SK-N-SH treated with all-trans-retinoic acid at 6 μM for 48 hours (cell line): ENCODE results near the gene ZCCHC24.

ENCODE experiments used
- ATAC-seq: fragments of 200-7000 bp; cut with Tn5 transposase; 3 replicates; pipeline ENCODE4 v1.9.1; 2020; ENCODE audit warnings: mild to moderate bottlenecking, moderate library complexity
- ARNTL ChIP-seq: fragments of 450-650 bp; formaldehyde crosslinking; IDR thresholded peaks from 2 replicates; pipeline ENCODE4 v1.5.0; 2020; ENCODE audit warnings: low read depth, mild to moderate bottlenecking, moderate library complexity, borderline replicate concordance
- BACH2 ChIP-seq: fragments of 250-450 bp; sonication (Bioruptor Pico); IDR thresholded peaks from 2 replicates; pipeline ENCODE4 v1.9.0; 2021; ENCODE audit warnings: mild to moderate bottlenecking, borderline replicate concordance
- CSDC2 ChIP-seq: fragments of 250-450 bp; sonication (Bioruptor Pico); IDR thresholded peaks from 2 replicates; pipeline ENCODE4 v1.5.0; 2020; ENCODE audit warnings: mild to moderate bottlenecking, moderate library complexity
- ESRRG ChIP-seq: fragments of 250-450 bp; sonication (Bioruptor Pico); IDR thresholded peaks from 2 replicates; pipeline ENCODE4 v1.6.1; 2021; ENCODE audit warnings: mild to moderate bottlenecking
- GLIS3 ChIP-seq: fragments of 250-450 bp; sonication (Bioruptor Pico); IDR thresholded peaks from 2 replicates; pipeline ENCODE4 v1.5.0; 2020; ENCODE audit warnings: mild to moderate bottlenecking, moderate library complexity
- OSR1 ChIP-seq: fragments of 250-450 bp; sonication (Bioruptor Pico); IDR thresholded peaks from 2 replicates; pipeline ENCODE4 v1.8.0; 2022; ENCODE audit warnings: moderate library complexity, mild to moderate bottlenecking, inconsistent platforms
- PATZ1 ChIP-seq: fragments of 250-450 bp; sonication (Bioruptor Pico); IDR thresholded peaks from 2 replicates; pipeline ENCODE4 v1.8.0; 2020; ENCODE audit warnings: mild to moderate bottlenecking, moderate library complexity, borderline replicate concordance
- PPARA ChIP-seq: fragments of 250-450 bp; sonication (Bioruptor Pico); IDR thresholded peaks from 2 replicates; pipeline ENCODE4 v1.5.0; 2020; ENCODE audit warnings: mild to moderate bottlenecking, borderline replicate concordance
- SNAI2 ChIP-seq: fragments of 250-450 bp; sonication (Bioruptor Pico); IDR thresholded peaks from 2 replicates; pipeline ENCODE4 v1.5.0; 2020; ENCODE audit warnings: mild to moderate bottlenecking, moderate library complexity
- TCF4 ChIP-seq: fragments of 250-450 bp; sonication (Bioruptor Pico); IDR thresholded peaks from 2 replicates; pipeline ENCODE4 v1.8.0; 2021; ENCODE audit warnings: mild to moderate bottlenecking, moderate library complexity, borderline replicate concordance
- TOX ChIP-seq: fragments of 250-450 bp; sonication (Bioruptor Pico); IDR thresholded peaks from 2 replicates; pipeline ENCODE4 v1.8.0; 2021; ENCODE audit warnings: mild to moderate bottlenecking, moderate library complexity, borderline replicate concordance
- TSHZ2 ChIP-seq: fragments of 250-450 bp; sonication (Bioruptor Pico); IDR thresholded peaks from 2 replicates; pipeline ENCODE4 v1.5.0; 2020; ENCODE audit warnings: mild to moderate bottlenecking, moderate library complexity
- ZC3H10 ChIP-seq: fragments of 250-450 bp; sonication (Bioruptor Pico); IDR thresholded peaks from 2 replicates; pipeline ENCODE4 v1.5.1; 2021; ENCODE audit warnings: mild to moderate bottlenecking, moderate library complexity
- ZFP3 ChIP-seq: fragments of 250-450 bp; sonication (Bioruptor Pico); IDR thresholded peaks from 2 replicates; pipeline ENCODE4 v1.5.0; 2020; ENCODE audit warnings: mild to moderate bottlenecking, moderate library complexity
- ZFP30 ChIP-seq: fragments of 450-650 bp; formaldehyde crosslinking; IDR thresholded peaks from 2 replicates; pipeline ENCODE4 v1.5.0; 2022; ENCODE audit warnings: mild to moderate bottlenecking, moderate library complexity
- ZNF565 ChIP-seq: fragments of 450-650 bp; formaldehyde crosslinking; conservative IDR thresholded peaks from 2 replicates; pipeline ENCODE4 v1.5.0; 2020; ENCODE audit warnings: low read depth, mild to moderate bottlenecking, moderate library complexity
- ZNF70 ChIP-seq: fragments of 450-650 bp; formaldehyde crosslinking; IDR thresholded peaks from 2 replicates; pipeline ENCODE4 v1.5.0; 2020; ENCODE audit warnings: mild to moderate bottlenecking, moderate library complexity
- ZNF8 ChIP-seq: fragments of 450-650 bp; formaldehyde crosslinking; IDR thresholded peaks from 2 replicates; pipeline ENCODE4 v1.5.0; 2020; ENCODE audit warnings: mild to moderate bottlenecking, moderate library complexity
- TF ChIP-seq, protein P1 (sequence below): fragments of 250-450 bp; sonication (Bioruptor Pico); IDR thresholded peaks from 2 replicates; pipeline ENCODE4 v1.5.1; 2020; ENCODE audit warnings: low read depth, mild to moderate bottlenecking, moderate library complexity
- TF ChIP-seq, protein P2 (sequence below): fragments of 250-450 bp; sonication (Bioruptor Pico); IDR thresholded peaks from 2 replicates; pipeline ENCODE4 v1.5.1; 2021; ENCODE audit warnings: mild to moderate bottlenecking, moderate library complexity

Gene ZCCHC24

DNA sequence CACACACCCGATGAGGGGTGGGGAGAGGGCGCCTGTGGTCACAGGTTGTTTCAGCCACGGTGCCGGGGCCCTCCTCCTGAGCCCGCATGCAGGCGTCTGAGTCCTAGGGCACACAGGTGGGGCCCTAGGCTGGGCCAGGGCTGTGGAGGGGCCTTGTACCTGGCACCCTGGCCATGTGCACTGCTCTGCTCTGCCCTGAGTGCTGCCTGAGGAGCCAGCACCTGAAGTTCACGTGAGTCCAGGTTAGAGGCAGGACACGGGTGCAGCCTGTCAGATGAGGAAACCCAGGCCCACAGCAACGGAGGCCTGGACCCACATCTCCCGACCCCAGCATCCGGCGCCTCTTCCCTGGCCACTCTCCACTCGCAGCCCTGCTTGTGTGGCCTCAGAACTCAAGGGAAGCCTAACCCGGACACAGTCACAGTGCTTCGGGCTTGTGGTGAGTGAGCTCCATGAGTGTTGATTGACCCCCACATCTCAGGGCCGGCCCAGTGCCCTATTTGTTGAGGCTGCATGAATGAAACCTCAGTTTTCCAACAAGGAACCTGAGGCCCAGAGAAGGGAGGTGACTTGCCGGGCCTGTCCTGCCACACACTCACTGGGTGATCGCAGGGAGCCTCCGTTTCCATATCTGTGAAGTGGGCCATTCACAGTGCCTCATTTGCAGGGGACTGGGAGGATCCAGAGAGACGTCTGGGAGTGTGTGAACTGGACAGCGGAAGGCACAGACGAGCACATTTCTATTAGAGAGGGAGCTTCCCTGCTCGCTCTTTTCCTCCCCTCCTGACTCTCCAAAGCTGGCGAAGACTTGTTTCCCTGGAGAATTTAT lies 58.6 kb downstream of the ZCCHC24 start:
- ATAC-seq: no peak
- TF ChIP-seq SNAI2 (CRISPR knock-in tag) (no peak), ZFP30 (CRISPR knock-in tag) (no peak), TCF4 (no peak), ZNF8 (CRISPR knock-in tag) (no peak), BACH2 (CRISPR knock-in tag) (no peak), TSHZ2 (CRISPR knock-in tag) (no peak), OSR1 (CRISPR knock-in tag) (no peak)

DNA sequence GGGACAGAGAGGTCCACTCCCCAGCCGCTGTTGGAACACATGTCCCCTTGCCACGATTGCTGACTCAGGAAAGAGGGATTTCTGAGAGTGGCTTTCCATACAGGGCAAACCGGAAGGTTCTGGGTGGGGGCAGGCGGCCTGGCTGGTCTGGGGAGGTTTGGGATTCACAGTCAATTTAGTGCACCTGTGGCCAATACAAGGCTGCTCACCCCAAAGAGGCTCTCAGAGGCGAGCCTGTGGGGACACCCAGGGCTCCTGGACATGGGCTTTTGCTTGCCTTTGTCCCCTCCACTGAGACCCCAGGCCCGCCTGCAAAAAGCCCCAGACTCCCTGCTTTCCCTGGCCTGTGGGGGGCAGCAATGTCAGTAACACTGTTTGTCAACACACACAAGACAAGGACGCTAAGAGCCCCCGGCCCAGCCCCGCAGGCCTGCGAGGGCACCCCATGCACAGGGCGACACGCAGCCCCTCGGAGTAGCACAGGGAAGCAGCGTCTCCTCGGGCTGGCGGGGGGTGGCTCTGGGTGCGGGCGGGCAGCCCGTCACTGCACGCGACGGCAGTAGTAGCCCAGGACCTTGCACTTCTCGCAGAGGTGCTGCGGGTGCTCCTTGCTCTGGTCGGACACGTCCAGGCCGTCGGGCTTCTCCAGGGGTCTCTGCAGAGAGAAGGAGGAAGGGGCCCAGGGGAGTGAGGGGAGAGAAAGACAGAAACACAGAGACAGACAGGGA lies 59.5 kb downstream of the ZCCHC24 start:
- TF ChIP-seq OSR1 (CRISPR knock-in tag) (no peak), SNAI2 (CRISPR knock-in tag) (no peak), PATZ1 (CRISPR knock-in tag) (no peak), ZC3H10 (CRISPR knock-in tag) (no peak), ZFP3 (CRISPR knock-in tag) (no peak), TSHZ2 (CRISPR knock-in tag) (no peak), ZNF70 (no peak), PPARA (CRISPR knock-in tag) (no peak), ZNF565 (CRISPR knock-in tag) (no peak), ESRRG (CRISPR knock-in tag) (no peak), TCF4 (no peak), TOX (no peak), GLIS3 (no peak), BACH2 (CRISPR knock-in tag) (no peak)
- TF ChIP-seq, protein P1, sequence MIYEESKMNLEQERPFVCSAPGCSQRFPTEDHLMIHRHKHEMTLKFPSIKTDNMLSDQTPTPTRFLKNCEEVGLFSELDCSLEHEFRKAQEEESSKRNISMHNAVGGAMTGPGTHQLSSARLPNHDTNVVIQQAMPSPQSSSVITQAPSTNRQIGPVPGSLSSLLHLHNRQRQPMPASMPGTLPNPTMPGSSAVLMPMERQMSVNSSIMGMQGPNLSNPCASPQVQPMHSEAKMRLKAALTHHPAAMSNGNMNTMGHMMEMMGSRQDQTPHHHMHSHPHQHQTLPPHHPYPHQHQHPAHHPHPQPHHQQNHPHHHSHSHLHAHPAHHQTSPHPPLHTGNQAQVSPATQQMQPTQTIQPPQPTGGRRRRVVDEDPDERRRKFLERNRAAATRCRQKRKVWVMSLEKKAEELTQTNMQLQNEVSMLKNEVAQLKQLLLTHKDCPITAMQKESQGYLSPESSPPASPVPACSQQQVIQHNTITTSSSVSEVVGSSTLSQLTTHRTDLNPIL (CRISPR knock-in tag): no peak
- TF ChIP-seq, protein P2, sequence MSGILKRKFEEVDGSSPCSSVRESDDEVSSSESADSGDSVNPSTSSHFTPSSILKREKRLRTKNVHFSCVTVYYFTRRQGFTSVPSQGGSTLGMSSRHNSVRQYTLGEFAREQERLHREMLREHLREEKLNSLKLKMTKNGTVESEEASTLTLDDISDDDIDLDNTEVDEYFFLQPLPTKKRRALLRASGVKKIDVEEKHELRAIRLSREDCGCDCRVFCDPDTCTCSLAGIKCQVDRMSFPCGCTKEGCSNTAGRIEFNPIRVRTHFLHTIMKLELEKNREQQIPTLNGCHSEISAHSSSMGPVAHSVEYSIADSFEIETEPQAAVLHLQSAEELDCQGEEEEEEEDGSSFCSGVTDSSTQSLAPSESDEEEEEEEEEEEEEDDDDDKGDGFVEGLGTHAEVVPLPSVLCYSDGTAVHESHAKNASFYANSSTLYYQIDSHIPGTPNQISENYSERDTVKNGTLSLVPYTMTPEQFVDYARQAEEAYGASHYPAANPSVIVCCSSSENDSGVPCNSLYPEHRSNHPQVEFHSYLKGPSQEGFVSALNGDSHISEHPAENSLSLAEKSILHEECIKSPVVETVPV: no peak
- ATAC-seq: no peak

- TF ChIP-seq ZFP3 (CRISPR knock-in tag) (no peak), ZNF565 (CRISPR knock-in tag) (no peak), CSDC2 (CRISPR knock-in tag) (no peak), ZNF70 (no peak), BACH2 (CRISPR knock-in tag) (no peak), ZNF8 (CRISPR knock-in tag) (no peak), ARNTL (CRISPR knock-in tag) (no peak)
- no peak for ATAC-seq
Measured at GRCh38 chr10:79385392-79385795, 60.0 kb downstream of the ZCCHC24 start.
